Inflammatory macrophage treated with lipopolysaccharide for 1 hour (primary cell): ENCODE data around the gene PLLP.
"Not testable (repeated sequence)": the region's sequence is repeated elsewhere in the genome, so short reads cannot be mapped to it uniquely, and the experiment has no call there.

Experiments
- DNase-seq, 2 donors: peaks; one replicate each; pipeline ENCODE4 v3.0.0-alpha.2; 2020 to 2022

Gene PLLP

DNA sequence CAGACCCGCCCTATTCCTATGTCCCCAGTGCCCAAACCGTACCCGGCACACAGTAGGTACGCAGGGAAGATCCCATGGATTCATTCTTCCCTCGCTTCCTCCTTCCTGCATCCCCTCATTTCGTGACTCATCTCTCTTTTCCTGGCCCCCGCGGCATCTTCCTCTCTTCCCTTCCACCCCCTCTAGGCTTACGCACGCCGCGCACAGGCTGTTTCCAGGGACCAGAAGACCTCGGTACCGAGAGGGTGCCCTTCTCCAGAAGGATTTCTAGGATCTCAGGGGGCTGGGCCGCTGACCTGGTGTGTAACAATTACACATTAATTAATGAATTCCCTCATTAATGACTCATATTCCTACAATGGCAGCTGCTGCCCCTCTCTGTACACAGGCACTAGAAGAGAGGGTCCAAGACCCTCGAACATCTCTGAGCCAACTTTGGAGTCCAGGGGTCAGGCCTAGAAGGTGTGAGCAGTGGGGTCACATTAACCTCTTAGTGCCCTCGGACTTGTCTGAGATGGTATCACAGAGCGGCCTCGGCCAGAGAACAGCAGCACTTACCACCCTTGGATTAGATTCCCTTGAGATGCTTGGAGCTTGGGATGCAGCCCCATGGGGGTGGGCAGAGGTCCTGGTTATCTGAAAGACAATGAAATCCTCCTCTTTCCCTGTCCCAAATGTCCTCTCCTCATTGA is 16.8 kb upstream of the PLLP start:
- DNase-seq = no peak

DNA sequence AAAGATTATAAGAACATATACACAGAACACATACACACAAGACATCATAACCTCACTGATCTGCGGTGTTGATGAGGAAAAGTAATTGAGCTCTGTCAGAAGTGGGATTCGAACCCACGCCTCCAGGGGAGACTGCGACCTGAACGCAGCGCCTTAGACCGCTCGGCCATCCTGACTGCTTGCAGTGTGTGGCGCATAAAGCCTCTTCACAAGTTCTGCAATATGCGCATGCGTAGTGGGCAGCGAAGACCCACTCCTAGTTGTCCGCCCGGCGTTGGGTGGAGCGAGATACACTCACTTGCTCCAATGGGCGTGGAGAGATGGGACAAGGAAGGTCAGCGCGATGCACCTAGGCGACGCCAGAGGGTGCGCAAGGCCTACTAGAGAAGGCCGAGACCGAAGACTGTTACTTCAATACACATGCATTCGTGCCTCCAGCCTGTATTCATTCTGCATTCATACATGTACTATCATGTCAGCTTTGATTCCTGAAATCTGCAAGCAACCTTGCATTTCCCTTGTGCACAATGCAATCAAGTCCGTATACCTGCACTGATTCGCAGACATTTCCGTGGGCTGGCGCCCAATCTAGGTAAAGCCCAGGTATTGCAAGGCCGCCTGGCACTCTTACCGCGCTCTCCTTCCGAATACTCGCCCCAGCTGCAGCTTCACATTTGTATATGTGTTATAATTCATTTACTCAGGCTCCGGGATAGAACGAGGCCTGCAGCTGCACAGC is 16.1 kb upstream of the PLLP start:
- DNase-seq = peak; percentile 97 to 100

DNA sequence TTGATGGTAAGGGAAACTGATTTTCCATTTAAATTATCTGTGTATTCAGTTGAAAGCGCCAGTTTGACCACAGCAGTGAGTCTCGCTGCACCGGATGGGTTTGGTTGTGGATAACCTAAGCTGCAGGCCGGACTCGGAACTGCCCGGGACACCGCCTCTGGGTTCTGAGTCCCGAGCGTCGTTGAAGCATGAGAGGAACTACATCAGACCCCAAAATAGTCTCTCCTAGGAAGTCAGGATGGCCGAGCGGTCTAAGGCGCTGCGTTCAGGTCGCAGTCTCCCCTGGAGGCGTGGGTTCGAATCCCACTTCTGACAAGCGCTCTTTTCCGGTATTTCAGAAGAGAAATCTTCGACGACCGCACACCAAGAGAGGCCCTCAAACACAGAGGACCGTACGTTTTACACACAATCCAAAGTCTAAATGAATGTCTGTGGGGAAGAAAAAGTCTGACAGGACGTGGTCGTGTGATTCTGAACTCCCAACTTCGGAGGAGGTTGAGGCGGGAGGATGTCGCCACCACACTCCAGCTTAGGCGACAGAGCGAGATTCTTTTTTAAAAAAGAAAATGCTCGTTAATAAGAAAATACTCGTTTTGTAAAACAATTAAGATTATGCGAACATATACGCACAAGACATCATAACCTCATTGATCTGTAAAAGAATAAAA is 15.4 kb upstream of the PLLP start:
- peak; percentile 90 to 94 for DNase-seq

DNA sequence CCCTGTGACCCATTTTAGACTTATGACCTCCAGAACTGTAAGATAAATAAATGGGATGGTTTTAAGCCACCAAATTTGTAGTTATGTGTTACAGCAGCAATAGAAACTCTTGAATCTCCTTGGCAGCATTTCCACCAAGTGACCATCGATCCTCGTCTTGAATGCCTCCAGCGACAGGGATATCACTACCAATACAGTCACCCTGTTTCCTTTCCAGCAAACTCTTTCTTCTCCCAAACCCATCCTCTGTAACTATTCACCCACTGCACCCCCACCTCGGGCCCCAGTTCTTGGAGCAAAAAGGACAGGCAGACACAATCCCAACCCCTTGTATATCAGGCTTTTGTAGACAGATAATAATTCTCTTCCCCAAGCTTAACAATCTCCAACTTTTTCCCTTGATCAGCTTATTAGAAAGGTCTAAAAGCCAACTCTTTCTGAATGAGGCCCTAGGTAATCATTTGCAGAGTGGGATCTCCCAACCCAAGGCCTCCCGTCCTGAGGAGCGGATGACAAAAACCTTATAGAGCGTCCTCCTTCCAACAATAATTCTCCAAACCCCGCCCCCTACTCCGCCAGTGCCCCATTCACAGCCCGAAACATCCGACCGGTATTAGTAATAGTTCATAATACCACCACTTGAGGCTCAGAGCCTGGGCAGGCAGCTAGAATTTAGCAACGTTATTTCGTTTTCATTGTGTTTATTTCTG is 14.7 kb upstream of the PLLP start:
- no peak for DNase-seq

DNA sequence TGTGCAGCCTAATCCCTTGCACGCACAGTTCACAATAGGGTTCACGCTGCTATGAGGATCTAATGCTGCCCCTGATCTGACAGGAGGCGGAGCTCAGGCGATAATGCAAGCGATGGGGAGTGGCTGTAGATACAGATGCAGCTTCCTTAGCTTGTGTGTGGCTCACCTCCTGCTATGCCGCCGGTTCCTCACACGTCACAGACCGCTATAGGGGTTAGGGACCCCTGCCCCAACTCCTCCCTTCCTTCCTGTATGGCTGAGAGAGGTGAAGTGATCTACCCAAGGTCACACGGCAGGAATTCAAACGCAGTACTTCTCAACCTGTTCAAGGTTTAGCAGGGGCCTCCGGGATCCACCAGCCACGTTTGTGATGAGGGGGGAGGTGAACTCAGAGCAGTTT is 13.4 kb upstream of the PLLP start:
- DNase-seq = no peak

DNA sequence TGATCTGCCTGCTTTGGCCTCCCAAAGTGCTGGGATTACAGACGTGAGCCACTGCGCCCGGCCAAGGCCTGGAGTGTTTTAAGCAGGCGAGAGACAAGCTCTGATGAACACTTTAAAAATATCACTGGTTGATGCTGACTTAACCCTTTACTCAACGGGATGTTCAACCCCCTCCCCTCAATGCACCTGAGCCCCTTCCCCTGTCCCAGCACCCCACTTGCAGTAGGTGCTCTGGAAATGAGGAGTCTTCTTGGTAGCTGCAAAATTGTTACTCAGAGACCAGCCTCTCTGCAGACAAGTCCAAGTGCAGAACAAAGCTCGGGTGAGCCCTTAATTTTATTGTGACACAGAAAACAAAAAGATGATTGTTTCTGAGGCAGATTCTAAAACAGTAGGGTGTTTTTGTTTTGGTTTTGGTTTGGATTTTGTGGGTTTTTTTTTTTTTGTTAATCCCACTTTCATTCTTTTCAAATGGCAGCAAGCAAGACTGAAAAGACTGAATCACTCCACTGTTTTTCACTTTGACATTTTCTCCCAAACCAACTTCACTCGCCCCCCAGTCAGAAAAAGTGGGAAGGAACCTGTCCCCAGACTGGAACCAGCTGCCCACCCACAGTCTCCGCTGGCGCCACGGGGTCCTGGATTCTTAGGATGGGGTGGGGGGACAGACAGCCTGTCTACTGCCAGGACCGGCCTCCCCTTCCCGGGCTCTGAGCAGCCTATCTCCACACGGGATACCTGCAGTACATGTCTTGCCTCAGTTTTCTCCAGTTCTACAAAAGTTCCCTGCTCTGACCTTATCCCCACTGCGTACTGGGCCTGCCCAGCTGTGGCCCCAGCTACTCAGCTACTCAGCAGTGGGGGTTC is 5.2 kb upstream of the PLLP start:
- DNase-seq = no peak

DNA sequence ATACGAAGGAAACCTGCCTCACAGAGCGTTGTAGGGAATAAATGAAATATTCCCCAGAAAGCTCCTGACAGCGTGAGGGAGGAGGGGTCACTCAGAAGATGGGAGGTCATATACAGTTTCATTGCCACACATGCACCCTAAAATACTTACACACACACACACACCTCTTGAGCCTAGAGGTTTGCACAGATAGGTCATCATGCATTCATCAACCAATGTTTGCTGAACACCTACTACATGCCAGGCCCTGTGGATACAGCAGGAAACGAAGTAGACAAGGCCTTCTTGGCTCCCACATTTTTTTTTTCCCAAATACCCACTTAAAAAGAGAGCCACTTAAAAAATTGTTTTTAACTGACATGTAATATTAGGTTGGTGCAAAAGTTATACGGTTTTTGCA is 907 bp upstream of the PLLP start:
- no peak for DNase-seq

DNA sequence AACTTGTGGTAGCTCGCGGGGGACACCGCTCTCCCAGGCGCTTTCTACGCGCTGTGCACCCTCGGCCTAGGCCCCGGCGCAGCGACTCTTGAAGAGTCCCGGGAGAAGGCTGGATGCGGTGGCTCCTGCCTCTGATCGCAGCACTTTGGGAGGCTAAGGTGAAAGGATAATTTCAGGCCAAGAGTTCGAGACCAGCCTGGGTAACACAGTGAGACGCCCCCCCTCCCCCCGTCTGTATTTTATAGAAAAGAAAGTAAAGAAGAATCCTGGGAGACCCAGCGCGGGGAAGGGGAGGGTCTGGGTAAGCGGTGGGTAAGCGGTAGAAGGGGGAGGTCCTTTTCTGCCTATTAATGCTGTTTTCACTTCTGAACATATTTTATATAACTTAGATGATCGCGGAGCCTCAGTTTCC is 486 bp upstream of the PLLP start:
- no peak for DNase-seq

DNA sequence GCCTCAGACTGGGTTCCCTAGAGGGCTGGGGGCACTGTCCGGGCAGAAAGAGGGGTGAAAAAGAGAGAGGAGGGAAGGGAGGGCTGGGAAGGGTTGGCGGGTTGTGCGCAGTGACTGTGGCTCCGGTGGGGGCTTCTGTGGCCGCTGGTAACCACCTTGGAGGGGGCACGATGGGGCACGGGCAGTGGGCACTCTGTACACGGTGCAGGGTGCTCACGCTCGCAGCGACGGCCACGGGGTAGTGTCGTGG is 588 bp downstream of the PLLP start:
- DNase-seq = no peak

DNA sequence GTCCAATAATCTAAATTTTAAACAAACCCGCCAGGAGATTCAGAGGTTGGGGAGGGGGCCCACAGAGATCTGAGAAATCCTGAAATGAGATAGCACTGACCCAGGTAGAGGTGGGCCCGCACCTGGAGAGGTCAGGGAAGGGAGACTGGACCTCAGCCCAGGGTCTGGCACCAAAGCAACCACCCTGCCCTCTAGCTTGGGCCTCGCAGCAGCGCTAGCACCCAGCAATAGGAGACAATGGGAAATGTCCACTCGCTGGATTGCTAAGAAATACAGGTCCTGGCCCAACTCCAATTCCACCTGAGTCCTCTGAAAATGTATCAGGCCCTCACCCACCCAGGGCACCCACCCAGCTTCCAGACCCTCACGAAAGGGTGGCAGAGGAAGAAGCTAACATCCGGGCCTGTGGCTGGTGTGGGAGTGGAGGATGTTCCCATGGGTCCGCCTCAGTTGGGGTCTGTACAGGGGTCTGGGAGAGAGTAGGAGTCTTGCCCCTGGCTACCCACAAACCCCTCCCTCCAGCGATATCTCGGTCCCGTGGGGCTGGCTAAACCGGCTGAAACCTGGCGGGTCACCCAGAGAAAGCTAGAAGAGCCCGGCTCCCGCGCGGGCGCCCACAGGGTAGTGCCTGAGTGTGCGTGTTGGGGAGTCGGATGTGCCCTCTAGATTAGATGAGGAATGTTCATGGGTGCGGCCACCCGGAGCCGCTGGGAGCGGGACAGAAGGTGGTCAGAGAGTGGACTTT is 1.1 kb downstream of the PLLP start:
- no peak for DNase-seq

DNA sequence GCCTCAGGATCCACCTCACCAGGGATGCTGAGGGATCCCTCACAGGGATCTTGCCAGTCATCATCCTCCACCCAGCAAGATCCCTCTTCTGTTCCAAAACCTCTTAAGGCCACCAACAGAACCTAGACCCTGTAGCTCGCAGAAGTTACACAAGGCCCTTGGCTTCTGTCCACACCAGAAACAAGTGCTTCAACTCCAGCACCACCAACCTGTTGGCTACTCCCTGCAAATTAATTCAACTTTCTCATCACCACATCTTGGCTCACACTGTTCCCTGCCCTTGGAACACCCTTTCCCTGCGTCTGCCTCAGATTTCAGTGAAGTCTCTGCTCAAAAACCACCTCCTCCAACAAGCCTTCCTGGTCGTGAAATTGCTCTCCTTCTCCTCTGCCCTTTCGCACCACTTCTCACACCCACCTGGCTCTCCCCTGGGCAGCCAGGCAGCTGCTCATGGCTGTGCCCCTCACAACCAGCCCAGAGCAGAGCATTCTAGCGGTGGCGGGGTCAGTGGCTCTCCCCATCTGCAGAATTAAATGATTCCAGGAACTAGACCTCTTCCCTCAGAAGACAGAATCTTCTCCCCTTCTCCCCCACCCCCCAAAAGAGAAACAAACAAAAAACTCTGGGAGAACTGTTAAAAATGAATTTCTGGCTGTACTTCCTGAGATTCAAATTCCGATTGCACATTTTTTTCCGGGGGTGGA is 1.8 kb downstream of the PLLP start:
- no peak for DNase-seq

DNA sequence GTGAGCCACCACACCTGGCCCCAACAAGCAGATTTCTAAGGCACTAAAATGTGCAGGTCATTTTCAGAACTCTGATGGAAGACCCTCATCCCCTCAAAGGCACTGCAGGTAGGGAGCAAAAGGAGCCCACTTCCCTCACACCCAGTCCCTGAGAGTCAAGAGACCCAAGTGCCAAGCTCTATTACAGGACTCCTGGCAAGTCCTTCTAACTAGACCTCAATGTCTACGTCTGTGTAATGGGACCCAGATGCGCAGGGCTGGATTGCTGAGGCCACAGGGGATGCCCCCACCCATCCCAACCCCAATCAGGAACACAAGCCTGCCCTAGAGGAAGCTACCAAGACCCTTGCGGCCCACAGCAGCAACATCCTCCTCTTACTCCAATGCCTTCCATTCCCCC is 2.7 kb downstream of the PLLP start:
- DNase-seq = no peak

DNA sequence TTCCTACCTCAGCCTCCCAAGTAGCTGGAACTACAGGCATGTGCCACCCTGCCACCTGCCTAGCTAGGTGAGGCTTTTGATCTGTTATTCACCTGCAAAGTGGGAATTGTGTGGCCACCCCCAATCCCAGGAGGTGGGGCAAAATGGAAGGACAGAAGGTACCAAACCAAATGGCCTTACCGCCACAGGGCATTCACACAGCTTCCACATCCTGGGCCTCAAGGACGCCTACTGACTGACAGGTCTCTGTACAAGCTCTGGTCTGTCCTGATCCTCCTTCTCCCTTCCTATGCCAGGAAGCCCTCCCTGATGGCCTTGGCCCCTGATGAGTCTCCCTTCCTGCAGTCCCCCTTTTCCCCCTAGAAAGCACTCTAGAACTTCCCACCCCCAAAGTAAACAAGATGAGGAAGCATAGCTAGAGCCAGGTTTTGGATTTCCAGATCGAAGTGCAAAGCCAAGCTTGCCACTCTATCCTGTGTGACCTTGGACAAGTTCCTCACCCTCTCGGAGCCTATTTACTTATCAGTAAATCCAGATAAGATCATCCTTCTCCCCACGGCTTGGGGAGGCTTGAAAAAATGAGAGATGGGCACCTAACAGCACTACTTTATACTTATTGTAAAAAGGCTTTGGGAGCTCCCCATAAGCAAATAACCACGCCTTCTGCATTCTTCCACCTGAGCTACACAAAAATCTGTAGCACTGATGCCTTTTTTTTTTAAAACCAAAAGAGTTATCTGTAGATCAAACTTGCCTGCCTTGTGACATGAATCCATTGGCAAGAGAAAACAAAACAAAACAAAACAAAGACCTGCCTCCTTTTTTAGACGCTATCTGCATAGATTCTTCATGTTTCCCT is 4.5 kb downstream of the PLLP start:
- DNase-seq = no peak

DNA sequence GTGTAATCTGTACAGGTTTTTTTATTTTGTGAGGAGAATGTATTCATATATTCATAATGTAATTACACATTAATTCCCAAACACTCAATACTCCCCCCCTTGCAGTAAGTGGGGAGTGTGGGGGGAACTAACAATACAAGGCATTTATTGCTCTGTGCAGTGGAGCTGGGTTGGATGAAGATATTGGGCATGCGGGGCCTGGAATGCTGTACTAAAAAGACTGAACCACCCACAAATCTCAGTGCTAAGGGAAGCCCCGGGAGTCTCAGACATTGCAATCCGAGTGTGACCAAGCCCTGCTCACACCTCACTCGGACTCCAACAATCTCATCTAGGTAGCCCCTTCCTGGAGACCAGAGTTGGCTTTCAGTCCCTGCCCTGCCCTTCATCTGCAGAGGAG is 6.0 kb downstream of the PLLP start:
- DNase-seq = no peak

DNA sequence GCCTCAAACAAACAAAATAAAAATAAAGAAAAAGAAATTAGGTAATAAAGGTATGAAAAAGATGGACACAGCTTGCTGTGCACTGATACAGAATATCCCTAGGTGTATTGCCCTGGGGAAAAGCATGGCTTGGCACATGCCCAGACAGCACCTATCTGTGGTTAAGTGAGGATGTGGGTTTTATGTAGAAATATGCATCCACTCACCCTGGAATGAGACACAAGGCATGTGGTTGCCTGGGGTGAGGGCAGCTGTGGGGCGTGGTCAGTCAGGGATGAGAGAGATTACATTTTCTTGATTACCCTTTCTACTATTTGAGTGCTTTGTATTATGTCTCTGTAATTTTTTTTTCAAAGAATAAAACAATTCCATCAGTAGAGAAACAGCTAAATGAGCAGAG is 6.9 kb downstream of the PLLP start:
- DNase-seq = peak; percentile 25 to 40

DNA sequence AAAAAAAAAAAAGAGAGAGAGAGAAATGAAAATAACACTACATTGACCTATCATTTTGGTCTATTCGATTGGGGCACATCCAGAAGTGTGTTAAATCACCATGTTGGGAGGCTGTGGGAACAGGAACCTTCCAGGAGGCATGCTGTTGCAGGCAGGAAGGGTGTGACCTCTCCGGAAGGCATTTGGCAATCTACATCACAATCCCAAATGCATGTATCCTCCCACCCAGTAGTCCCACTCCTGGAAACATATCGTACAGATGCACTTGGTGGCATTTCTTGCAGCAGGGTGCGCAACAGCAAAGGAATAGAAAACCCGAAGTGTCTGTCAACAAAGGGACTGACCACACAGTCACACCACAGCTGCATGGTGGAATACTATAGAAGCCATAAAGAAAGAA is 7.9 kb downstream of the PLLP start:
- DNase-seq = peak; percentile 52 to 77

DNA sequence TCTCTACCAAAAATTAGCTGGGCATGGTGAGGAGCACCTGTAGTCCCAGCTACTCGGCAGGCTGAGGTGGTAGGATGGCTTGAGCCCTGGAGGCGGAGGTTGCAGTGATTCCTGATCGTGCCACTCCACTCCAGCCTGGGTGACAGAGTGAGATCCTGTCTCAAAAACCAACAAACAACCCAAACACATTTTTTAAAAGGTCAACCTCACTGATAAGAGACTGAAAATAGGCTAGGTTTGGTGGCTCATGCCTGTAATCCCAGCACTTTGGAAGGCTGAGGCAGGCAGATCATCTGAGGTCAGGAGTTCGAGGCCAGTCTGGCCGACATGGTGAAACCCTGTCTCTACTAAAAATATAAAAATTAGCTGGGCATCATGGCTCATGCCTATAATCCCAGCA is 8.5 kb downstream of the PLLP start:
- not testable (repeated sequence) for DNase-seq

DNA sequence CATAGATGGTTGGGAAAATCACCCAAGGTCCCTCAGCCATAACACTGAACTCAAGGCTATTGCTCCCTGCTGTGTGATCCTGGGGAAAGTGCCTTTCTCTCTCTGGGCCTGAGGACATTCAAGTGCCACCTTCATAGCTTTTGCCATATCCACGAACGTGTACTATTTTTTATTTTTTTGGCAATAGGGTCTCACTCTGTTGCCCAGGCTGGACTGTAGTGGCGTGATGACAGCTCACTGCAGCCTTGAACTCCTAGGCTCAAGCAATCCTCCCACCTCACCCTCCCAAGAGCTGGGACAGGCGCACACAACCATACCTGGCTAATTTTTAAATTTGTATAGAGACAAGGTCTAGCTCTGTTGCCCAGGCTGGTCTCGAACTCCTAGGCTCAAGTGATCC is 10.6 kb downstream of the PLLP start:
- no peak for DNase-seq

DNA sequence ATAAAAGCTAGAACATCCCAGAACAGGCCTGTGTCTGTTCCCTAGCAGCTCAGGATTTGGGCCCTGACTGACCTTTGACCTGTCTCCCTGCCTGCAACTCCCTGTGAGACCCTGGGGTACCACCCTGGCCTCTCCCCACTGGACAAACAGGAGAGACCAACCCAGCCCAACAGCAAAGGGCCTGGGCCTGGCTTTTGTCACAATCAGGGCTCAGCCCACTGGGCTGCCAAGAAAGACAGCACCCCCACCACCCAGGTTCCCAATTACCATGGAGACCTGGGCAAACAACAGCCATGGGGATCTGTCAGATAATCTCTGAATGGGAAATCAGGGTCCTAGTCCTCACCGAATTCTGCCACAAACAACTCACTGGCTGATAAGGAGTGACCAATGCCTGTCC is 11.1 kb downstream of the PLLP start:
- DNase-seq = no peak

DNA sequence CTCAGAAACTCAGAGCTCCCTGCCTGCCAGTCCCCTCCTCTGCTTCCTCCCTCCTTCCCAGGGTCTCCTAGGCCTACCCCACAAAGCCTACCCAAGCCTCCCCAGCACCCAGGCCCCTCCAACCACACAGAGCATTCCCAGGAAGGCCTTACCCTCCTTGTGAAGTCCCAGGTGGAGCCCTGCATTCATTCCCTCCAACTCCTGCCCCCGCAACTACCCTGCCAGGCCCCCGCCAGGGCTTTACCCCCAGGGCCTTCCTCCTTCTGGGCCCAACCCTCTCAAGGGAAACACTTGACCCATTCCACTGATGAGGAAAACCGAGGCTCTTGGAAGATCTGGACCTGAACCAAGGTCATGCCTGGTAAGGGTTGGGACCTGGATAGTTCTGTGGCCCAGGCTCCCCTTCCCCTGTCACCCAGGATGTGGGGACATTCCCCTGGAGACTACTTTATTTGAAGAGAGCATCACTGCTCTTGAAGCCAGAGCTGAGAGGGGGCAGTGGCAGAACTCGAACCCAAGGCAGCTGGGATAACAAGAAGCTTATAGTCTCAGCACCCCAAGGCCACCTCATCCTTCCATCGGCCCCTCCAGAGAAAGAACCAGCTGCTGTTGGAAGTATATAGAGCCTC is 12.5 kb downstream of the PLLP start:
- DNase-seq = no peak
